Lung (tissue), 12 donors: ENCODE measurements around the gene NES. TPM values are rescaled to one million over a fixed set of nuclear protein-coding genes. Genes with fewer than 3 reads are reported as not detected.

ENCODE experiments used
- ATAC-seq: fragments of 200-7000 bp; cut with Tn5 transposase; one replicate; pipeline ENCODE4 v1.9.1; 2020; ENCODE audit warnings: moderate number of reproducible peaks; ENCODE audit not compliant: insufficient read depth, low FRiP score
- DNase-seq, 3 donors: peaks; one replicate each; pipeline ENCODE4 v3.0.0-alpha.2; 2013 to 2017
- H3K27ac ChIP-seq, 2 donors: one replicate each; pipeline ENCODE4 v1.5.1; 2013; ENCODE audit warnings: mild to moderate bottlenecking in 2 of 2, moderate library complexity in 2 of 2, control low read depth in 1 of 2, inconsistent platforms in 1 of 2, low read depth in 1 of 2, low read length in 1 of 2
- H3K27me3 ChIP-seq, 3 donors: one replicate each; pipeline ENCODE4 v1.5.1; 2013; ENCODE audit warnings: low read length in 2 of 3; ENCODE audit not compliant: control insufficient read depth in 3 of 3, insufficient read depth in 3 of 3
- H3K36me3 ChIP-seq, 4 donors: one replicate each; pipeline ENCODE4 v1.5.1; 2013; ENCODE audit warnings: low read length in 4 of 4, mild to moderate bottlenecking in 1 of 4, moderate library complexity in 1 of 4; ENCODE audit not compliant: control insufficient read depth in 4 of 4, insufficient read depth in 4 of 4
- H3K4me1 ChIP-seq, 5 donors: one replicate each; pipeline ENCODE4 v1.5.1; 2013; ENCODE audit warnings: low read length in 5 of 5, mild to moderate bottlenecking in 2 of 5, moderate library complexity in 1 of 5; ENCODE audit not compliant: control insufficient read depth in 5 of 5, insufficient read depth in 5 of 5
- H3K4me3 ChIP-seq: one replicate; pipeline ENCODE4 v1.5.1; 2013; ENCODE audit warnings: mild to moderate bottlenecking, control low read depth, moderate library complexity
- H3K9ac ChIP-seq, 2 donors: one replicate each; pipeline ENCODE4 v1.5.1; 2013; ENCODE audit warnings: low read length in 2 of 2, control low read depth in 1 of 2; ENCODE audit not compliant: insufficient read depth in 1 of 2
- H3K9me3 ChIP-seq, 4 donors: one replicate each; pipeline ENCODE4 v1.5.1; 2013; ENCODE audit warnings: low read length in 3 of 4, mild to moderate bottlenecking in 1 of 4, moderate library complexity in 1 of 4; ENCODE audit not compliant: control insufficient read depth in 4 of 4, insufficient read depth in 3 of 4
- CTCF ChIP-seq: IDR thresholded peaks from 2 replicates; pipeline ENCODE4 v1.5.1; 2012; ENCODE audit warnings: mild to moderate bottlenecking; ENCODE audit errors: control extremely low read depth, extremely low read depth
- WGBS, 2 donors: extraction: QIAGEN DNeasy Blood & Tissue Kit; methylation state at CpG; one replicate each; pipeline ENCODE4 v1.1.7; 2013; 5-methylcytosine and 5-hydroxymethylcytosine counted together
- polyA plus RNA-seq, 2 donors: library from polyadenylated mRNA; stranded (reverse); fragments of 200-250 nt; gene quantifications; one replicate each; pipeline ENCODE4 v1.2.1, GENCODE V29; 2013
- total RNA-seq, 2 donors: library from RNA; depleted of rRNA in 1 of 2; stranded (reverse); fragments of >200 nt in 1 of 2; gene quantifications; one replicate each; pipeline ENCODE4 v1.2.1, GENCODE V29; 2014 to 2021
- donor health status: control.
- donor health status: control.
- donor health status: Bipolar disorder and iron deficiency.
- donor health status: healthy.
- donor health status: DM: yes; HTN: yes; CAD: no.

The NES gene
- total and polyA plus RNA-seq, 4 donors, result 17.6 to 57.4 (median 34.2) TPM

DNA sequence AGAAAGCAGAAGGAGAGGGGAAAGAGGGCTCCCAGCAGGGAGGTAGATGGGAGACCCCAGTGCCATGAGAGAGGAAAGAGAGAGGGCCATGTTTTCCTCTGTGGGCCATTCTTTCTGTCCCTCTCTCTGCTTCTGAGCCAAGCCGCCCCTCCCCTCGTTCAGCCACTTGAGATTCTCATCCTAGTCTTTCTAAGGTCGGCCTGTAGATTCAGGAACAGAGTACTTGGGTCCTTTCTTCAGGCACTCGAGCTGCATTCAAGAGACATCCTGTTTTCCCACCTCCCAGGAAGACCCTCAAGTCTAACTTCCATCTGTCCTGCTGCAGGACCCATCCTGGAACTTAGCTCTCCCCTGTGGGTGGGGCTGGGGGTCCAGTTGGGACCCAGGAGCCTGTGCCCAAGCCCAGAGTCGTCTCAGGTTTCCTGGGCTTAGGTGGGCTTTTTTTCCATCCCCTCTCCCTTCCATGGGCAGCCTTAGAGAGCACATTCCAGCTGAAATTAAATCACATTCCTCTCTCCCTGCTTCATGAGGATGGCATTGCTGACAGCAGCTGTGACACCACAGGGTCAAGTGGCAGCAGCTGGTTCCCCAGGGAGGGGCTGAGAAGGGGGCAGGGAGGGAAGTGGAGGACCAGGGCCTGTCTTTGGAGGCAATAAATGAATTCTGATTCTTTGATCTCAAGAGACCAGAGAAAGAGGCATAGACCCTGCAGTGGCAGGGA, 13.0 kb downstream of the NES start:
- TF ChIP-seq CTCF, result no peak
- H3K9ac ChIP-seq, result peak overlapping the region in 1 of 2 donors; percentile 47
- DNase-seq, result peak; percentile 64 to 74 (median 69)
- peak overlapping the region; percentile 74 to 89 for H3K27ac ChIP-seq
- no peak overlapping the region for H3K4me3 ChIP-seq
- no peaks in the 10 kb centered on the region for H3K9me3 ChIP-seq
- H3K27me3 ChIP-seq, result no peaks in the 10 kb centered on the region
- H3K36me3 ChIP-seq, result no peaks in the 10 kb centered on the region
- H3K4me1 ChIP-seq, result peaks cover 31 to 67% (median 39%) of the 10 kb centered on the region in 5 donors
- ATAC-seq, result no peak
- WGBS, 2 donors, result 44 to 64% methylated on average over 5 of the region's 5 CpGs

- no peaks in the 10 kb centered on the region for H3K9me3 ChIP-seq
- H3K4me3 ChIP-seq, result no peak overlapping the region
- WGBS, 2 donors, result 30 to 32% methylated on average over 5 of the region's 5 CpGs
- H3K27me3 ChIP-seq, result peaks cover 0 to 3% (median 0%) of the 10 kb centered on the region in 3 donors
- no peak overlapping the region for H3K9ac ChIP-seq
- peaks cover 29 to 59% (median 39%) of the 10 kb centered on the region in 5 donors for H3K4me1 ChIP-seq
- no peak for ATAC-seq
- no peaks in the 10 kb centered on the region for H3K36me3 ChIP-seq
- peak overlapping the region; percentile 44 to 89 for H3K27ac ChIP-seq
- no peak for TF ChIP-seq CTCF
- no peak for DNase-seq
Observed at GRCh38 chr1:156663178-156663577, 14.0 kb downstream of the NES start.

GRCh38 chr1:156662800-156663055, 14.5 kb downstream of the NES start:
- ATAC-seq, result no peak
- WGBS, 2 donors, result 85 to 90% methylated on average over 5 of the region's 5 CpGs
- no peaks in the 10 kb centered on the region for H3K9me3 ChIP-seq
- peaks cover 0 to 3% (median 0%) of the 10 kb centered on the region in 3 donors for H3K27me3 ChIP-seq
- no peak overlapping the region for H3K4me3 ChIP-seq
- H3K9ac ChIP-seq, result no peak overlapping the region
- no peak for DNase-seq
- H3K27ac ChIP-seq, result peak overlapping the region; percentile 44 to 82
- no peaks in the 10 kb centered on the region for H3K36me3 ChIP-seq
- peaks cover 28 to 59% (median 36%) of the 10 kb centered on the region in 5 donors for H3K4me1 ChIP-seq
- no peak for TF ChIP-seq CTCF
